ENCODE results near the gene SLC25A11.
"Not testable (repeated sequence)": the region's sequence is repeated elsewhere in the genome, so short reads cannot be mapped to it uniquely, and the experiment has no call there.

SLC25A11 gene

DNA sequence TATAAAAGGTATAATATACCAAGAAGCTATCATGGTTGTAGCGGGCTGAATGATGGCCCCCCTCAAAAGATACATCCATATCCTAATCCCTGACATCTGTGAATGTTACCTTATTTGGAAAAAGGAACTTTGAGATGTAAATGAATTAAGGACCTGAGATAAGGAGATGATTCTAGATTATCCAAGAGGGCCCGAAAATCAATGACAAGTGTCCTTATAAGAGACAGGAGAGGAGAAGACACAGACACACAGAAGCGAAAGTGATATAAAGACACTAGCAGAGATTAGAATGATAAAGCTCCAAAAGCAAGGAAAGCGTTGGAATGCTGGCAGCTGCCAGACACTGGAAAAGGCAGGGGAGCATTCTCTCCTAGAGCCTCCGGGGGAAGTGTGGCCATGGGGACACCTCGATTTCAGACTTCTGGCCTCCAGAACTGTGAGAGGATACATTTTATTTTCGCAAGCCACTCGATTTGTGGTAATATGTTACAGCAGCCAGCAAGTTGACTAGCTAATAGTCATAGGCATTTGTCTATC lies 20.3 kb downstream of the SLC25A11 start:
- FAIRE-seq = no peak

GRCh38 chr17:4914551-4914950 lies 25.3 kb downstream of the SLC25A11 start:
- not testable (repeated sequence) for FAIRE-seq

DNA sequence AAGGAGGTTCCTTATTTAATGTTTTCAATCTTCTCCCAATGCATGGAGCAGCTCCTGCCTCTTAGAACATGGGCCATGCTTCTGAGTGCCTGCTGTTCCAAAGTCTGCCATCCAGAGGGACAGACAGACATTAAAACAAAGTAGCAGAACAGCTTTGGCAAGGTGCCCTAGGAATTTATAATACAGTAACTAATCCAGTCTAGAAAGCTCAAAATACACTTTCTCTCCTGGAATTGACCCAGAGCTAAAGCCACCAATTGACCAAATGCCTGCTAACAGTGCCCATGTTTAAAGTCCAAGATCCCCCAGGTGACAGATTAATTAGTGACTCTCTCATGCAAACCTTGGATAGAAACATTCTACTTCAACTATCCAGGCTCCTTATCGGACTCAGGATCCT lies 25.9 kb downstream of the SLC25A11 start:
- FAIRE-seq = no peak

DNA sequence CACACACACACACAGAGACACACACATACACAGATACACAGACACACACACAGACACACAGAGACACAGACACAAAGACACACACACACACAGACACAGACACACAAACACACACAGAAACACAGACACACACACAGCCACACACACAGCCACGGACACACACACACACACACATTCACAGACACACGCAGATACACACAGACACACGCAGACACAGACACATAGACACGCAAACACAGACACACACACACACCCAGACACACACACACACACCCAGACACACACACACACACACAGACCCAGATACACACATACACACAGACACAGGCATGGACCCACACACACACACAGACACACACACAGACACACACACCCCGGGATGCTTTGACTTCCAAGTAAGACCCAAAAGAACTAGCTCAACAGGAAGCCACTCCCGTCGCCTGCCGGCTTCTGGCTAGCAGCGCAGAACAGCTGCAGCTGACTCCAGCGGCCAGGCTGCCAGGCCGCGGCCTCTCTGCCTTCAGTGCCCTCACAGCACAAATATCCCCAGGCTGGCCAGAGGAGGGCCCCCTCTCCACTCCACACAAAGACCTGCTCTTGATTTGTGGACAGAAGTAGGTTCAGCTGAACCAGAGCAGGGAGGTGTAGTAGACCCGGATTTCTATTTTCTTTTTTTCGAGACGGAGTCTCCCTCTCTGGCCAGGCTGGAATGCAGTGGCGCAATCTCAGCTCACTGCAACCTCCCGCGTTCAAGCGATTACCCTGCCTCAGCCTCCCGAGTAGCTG lies 30.9 kb downstream of the SLC25A11 start:
- FAIRE-seq = peak; percentile 30

- FAIRE-seq = no peak
Measured at GRCh38 chr17:4908301-4908700, 31.5 kb downstream of the SLC25A11 start.

DNA sequence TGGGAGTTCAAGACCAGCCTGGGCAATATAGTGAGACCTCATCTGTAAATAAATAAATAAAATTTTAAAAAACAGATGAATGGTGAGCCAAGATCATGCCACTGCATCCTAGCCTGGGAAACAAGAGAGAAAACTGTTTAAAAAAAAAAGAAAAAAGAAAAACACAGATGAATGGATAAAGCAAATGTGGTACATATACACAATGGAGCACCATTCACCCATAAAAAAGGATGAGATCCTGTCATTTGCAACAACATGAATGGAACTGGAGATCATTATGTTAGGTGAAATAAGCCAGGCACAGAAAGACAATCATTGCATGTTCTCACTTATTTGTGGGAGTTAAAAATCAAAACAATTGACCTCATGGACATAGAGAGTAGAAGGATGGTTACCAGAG lies 33.2 kb downstream of the SLC25A11 start:
- not testable (repeated sequence) for FAIRE-seq

- FAIRE-seq = no peak
Measured at GRCh38 chr17:4903051-4903818, 36.6 kb downstream of the SLC25A11 start, which contains the start of gene CHRNE. Gene CHRNE, minus strand, starts transcription at chr17:4903098. Its CDS starts 35 bp downstream, at chr17:4903063.

GRCh38 chr17:4902540-4902939 lies 37.3 kb downstream of the SLC25A11 start:
- no peak for FAIRE-seq

- no peak for FAIRE-seq
Measured at GRCh38 chr17:4901648-4902344, 38.0 kb downstream of the SLC25A11 start.

GRCh38 chr17:4901108-4901647 lies 38.7 kb downstream of the SLC25A11 start:
- no peak for FAIRE-seq

DNA sequence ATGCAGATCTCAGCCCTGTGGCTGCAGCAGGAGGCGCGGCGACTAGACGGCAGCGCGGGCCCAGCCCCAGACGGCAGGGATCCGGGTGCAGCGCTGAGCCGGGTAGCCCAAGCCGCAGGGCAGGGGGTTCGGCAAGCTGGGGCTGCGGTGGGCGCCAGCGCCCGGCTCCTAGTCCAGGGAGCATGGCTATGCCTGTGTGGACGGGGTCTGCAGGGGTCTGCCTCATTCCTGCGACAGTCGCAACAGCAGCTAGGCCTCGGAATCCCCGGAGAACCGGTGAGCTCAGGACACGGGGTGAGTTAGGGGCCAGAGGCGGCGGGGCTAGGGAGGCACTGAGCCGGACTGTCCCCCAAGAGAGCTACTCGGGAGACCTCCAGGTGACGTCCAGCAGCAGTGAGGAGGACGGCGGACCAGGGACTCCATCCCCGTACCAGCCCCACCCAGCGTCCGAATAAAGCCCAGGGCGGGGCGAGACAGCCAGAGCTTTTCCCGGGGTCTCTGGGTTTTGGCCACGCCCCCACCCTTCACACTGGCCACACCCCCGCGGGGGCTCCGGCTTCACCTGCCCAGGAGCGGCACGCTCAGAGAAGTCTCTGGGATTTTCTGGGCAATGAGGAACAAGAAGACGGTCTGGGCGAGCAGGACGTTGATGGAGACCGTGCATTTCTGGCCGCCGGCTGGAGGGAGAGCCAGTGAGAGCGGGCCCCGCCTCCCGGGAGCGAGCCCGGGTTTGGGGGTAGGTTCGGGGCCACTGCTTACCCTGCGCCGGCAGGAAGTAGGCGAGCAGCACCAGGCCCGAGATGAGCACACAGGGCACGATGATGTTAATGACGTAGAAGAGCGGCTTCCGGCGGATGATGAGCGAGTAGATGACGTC lies 39.4 kb downstream of the SLC25A11 start:
- no peak for FAIRE-seq

GRCh38 chr17:4899341-4900230 lies 40.3 kb downstream of the SLC25A11 start, which contains the start of gene C17orf107:
Gene C17orf107, plus strand, starts transcription at chr17:4899536. Its CDS starts 227 bp downstream, at chr17:4899763.
- FAIRE-seq = no peak

- no peak for FAIRE-seq
Measured at GRCh38 chr17:4898927-4899326, 40.9 kb downstream of the SLC25A11 start.

DNA sequence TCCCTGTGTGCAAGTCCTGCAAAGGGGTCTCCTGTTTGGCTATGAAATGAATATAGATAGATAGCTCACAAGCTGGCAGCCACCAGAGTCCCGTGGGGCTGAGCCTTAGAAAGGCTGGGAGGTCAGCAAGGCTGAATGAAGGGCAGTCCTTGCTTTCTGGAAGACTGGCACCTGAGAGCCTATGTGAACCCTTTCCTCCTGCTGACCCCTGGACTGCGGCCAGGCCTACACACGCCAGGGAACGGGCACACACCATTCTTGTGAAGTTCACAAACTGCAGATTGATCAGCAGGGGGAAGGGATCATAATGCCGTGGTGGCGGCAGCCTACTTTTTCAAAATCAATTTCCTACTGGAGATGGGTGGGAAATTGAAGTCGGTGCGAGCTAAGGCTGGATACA lies 41.5 kb downstream of the SLC25A11 start:
- FAIRE-seq = no peak

GRCh38 chr17:4897785-4898184 lies 42.1 kb downstream of the SLC25A11 start:
- no peak for FAIRE-seq

- FAIRE-seq = no peak
Measured at GRCh38 chr17:4897198-4897687, 42.6 kb downstream of the SLC25A11 start.

- no peak for FAIRE-seq
Measured at GRCh38 chr17:4896332-4897197, 43.3 kb downstream of the SLC25A11 start.

GRCh38 chr17:4895657-4896331 lies 44.1 kb downstream of the SLC25A11 start:
- no peak for FAIRE-seq

DNA sequence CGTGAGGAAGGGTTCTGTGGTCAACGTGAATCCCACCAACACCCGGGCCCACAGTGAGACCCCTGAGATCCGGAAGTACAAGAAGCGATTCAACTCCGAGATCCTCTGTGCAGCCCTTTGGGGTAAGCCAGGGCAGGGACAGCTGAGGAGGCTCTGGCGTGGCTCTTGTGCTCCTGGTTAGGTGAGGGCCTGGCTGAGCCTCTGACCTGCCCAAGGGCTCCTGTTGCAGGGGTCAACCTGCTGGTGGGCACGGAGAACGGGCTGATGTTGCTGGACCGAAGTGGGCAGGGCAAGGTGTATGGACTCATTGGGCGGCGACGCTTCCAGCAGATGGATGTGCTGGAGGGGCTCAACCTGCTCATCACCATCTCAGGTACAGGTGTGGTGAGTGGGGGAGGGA lies 44.7 kb downstream of the SLC25A11 start:
- no peak for FAIRE-seq
